ENCODE results near the gene TGM5. TPM values are rescaled to one million over a fixed set of nuclear protein-coding genes. Genes with fewer than 3 reads are reported as not detected.

The TGM5 gene
- total RNA-seq, 1 donor from 2014 or later, result not detected

GRCh38 chr15:43218908-43219706, 47.6 kb downstream of the TGM5 start:
- Mint-ChIP-seq H3K4me1 (ENCODE audit: unreplicated experiment) (no peaks in the 10 kb centered on the region), H3K4me3 (ENCODE audit: unreplicated experiment) (no peak overlapping the region)

GRCh38 chr15:43215961-43216360, 50.8 kb downstream of the TGM5 start:
- no peak overlapping the region for H3K4me3 Mint-ChIP-seq (ENCODE audit: unreplicated experiment)
- TF ChIP-seq CTCF (IDR thresholded peaks at IDR 0.05; ENCODE audit: unreplicated experiment), result no peak
- no peaks in the 10 kb centered on the region for H3K9me3 Mint-ChIP-seq (ENCODE audit: unreplicated experiment)
- DNase-seq (ENCODE audit: low spot score), result no peak
- no peak overlapping the region for H3K27ac Mint-ChIP-seq (ENCODE audit: unreplicated experiment)
- H3K27me3 Mint-ChIP-seq (ENCODE audit: unreplicated experiment), result peaks cover 4% of the 10 kb centered on the region
- H3K36me3 Mint-ChIP-seq (ENCODE audit: low read depth, unreplicated experiment), result no peaks in the 10 kb centered on the region
- H3K4me1 Mint-ChIP-seq (ENCODE audit: unreplicated experiment), result no peaks in the 10 kb centered on the region

More at GRCh38 chr15:43218908-43219706, 47.6 kb downstream of the TGM5 start:
- no peak overlapping the region for H3K27ac Mint-ChIP-seq (ENCODE audit: unreplicated experiment)
- peaks cover 2% of the 10 kb centered on the region for H3K27me3 Mint-ChIP-seq (ENCODE audit: unreplicated experiment)
- peak; percentile 59 for DNase-seq (ENCODE audit: low spot score)
- no peaks in the 10 kb centered on the region for H3K36me3 Mint-ChIP-seq (ENCODE audit: low read depth, unreplicated experiment)
- H3K9me3 Mint-ChIP-seq (ENCODE audit: unreplicated experiment), result no peaks in the 10 kb centered on the region
- TF ChIP-seq CTCF (IDR thresholded peaks at IDR 0.05; ENCODE audit: unreplicated experiment), result peak; percentile 55

- Mint-ChIP-seq H3K4me3 (ENCODE audit: unreplicated experiment) (no peak overlapping the region), H3K4me1 (ENCODE audit: unreplicated experiment) (no peaks in the 10 kb centered on the region), H3K9me3 (ENCODE audit: unreplicated experiment) (no peaks in the 10 kb centered on the region), H3K27ac (ENCODE audit: unreplicated experiment) (no peak overlapping the region), H3K27me3 (ENCODE audit: unreplicated experiment) (peaks cover 7% of the 10 kb centered on the region), H3K36me3 (ENCODE audit: low read depth, unreplicated experiment) (no peaks in the 10 kb centered on the region)
- TF ChIP-seq CTCF (IDR thresholded peaks at IDR 0.05; ENCODE audit: unreplicated experiment), result no peak
- DNase-seq (ENCODE audit: low spot score), result no peak
These were observed 52.0 kb downstream of the TGM5 start for GRCh38 chr15:43214592-43215295.

DNA sequence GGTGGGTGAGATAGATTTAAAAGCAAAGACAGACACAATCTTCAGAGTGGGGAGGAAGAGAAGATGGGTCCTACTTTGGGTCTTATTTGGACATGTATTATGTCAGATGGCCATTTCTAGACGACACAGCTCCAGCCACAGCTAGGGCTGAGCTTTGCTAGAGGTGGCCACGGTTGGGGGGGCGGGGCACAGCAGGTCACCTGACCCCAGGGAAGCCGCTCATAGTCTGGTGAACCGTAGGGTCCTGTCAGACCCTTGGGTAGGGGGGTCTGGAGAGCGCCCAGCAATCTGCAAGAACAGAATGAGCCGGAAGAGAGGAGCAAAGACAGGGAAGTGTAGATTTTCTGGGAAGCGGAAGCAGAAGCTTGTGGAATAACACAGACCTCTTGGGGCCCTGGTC, 52.6 kb downstream of the TGM5 start:
- no peak for DNase-seq (ENCODE audit: low spot score)

More for the DNA sequence above, 52.6 kb downstream of the TGM5 start:
- H3K36me3 Mint-ChIP-seq (ENCODE audit: low read depth, unreplicated experiment), result no peaks in the 10 kb centered on the region
- no peak overlapping the region for H3K27ac Mint-ChIP-seq (ENCODE audit: unreplicated experiment)
- H3K27me3 Mint-ChIP-seq (ENCODE audit: unreplicated experiment), result peaks cover 10% of the 10 kb centered on the region
- H3K4me1 Mint-ChIP-seq (ENCODE audit: unreplicated experiment), result no peaks in the 10 kb centered on the region
- no peak overlapping the region for H3K4me3 Mint-ChIP-seq (ENCODE audit: unreplicated experiment)
- no peak for TF ChIP-seq CTCF (IDR thresholded peaks at IDR 0.05; ENCODE audit: unreplicated experiment)
- no peaks in the 10 kb centered on the region for H3K9me3 Mint-ChIP-seq (ENCODE audit: unreplicated experiment)
